Right lobe of liver (tissue), 4 donors: ENCODE data around the gene NUP188.

Source experiments
- CTCF ChIP-seq, 4 donors: fragments of 200-600 bp in 3 of 4; fragments of 450-650 bp in 1 of 4; IDR thresholded peaks; one replicate each; pipeline versions ENCODE4 v1.5.1 to v1.8.0; 2016 to 2022; ENCODE audit warnings: antibody characterized with exemption in 4 of 4, mild to moderate bottlenecking in 2 of 4
- POLR2A ChIP-seq: fragments of 450-650 bp; IDR thresholded peaks from one replicate; pipeline ENCODE4 v1.6.1; 2017; ENCODE audit warnings: antibody characterized with exemption, mild to moderate bottlenecking
- donor health status: DM: no; HTN: no; CAD: no.
- donor health status: DM: no; HTN: no; CAD: no.
- donor health status: DM: no; HTN: yes; CAD: no.

- TF ChIP-seq CTCF (IDR thresholded peaks at IDR 0.05) (no peak), POLR2A (peak; percentile 25)
Measured at GRCh38 chr9:128920381-128921058, 27.0 kb upstream of the NUP188 start, which contains the start of gene PHYHD1.
